Astrocyte of the spinal cord (primary cell): ENCODE measurements around the gene MSRB1.

Experiments used
- DNase-seq: peaks from one replicate; pipeline ENCODE4 v3.0.0; 2011; ENCODE audit warnings: low read depth, low spot score
- H3K4me3 ChIP-seq: 2 replicates; pipeline ENCODE4 v1.5.1; 2011; ENCODE audit warnings: low read depth, mild to moderate bottlenecking, low read length, moderate library complexity
- in situ Hi-C: cut with HindIII; loops from 2 replicates; pipeline ENCODE4 v1.10.0; 2017; ENCODE audit warnings: low sequenced_read_pairs
- TF ChIP-seq, protein P1 (sequence below): IDR thresholded peaks from 2 replicates; pipeline ENCODE4 v1.5.1; 2012; ENCODE audit warnings: low read depth, mild to moderate bottlenecking, low read length, inconsistent platforms

The MSRB1 gene

DNA sequence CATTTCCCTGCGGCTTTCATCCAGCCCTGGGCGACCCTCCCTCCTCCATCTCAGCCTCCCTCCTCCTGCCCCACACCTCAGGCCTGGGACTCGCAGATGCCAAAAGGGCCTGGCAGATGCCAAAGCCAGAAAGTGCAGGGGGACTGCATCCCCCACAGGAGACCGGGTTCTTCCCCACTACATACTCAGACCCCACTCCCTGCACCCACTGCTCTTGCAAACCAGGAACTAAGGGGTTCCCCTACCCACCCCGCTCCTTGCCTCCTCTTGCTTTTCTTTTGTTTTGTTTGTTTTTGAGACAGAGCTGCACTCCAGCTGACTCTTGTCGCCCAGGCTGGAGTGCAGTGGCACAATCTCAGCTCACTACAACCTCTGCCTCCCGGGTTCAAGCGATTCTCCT lies 28.0 kb downstream of the MSRB1 start:
- H3K4me3 ChIP-seq = no peak overlapping the region
- TF ChIP-seq, protein P1, sequence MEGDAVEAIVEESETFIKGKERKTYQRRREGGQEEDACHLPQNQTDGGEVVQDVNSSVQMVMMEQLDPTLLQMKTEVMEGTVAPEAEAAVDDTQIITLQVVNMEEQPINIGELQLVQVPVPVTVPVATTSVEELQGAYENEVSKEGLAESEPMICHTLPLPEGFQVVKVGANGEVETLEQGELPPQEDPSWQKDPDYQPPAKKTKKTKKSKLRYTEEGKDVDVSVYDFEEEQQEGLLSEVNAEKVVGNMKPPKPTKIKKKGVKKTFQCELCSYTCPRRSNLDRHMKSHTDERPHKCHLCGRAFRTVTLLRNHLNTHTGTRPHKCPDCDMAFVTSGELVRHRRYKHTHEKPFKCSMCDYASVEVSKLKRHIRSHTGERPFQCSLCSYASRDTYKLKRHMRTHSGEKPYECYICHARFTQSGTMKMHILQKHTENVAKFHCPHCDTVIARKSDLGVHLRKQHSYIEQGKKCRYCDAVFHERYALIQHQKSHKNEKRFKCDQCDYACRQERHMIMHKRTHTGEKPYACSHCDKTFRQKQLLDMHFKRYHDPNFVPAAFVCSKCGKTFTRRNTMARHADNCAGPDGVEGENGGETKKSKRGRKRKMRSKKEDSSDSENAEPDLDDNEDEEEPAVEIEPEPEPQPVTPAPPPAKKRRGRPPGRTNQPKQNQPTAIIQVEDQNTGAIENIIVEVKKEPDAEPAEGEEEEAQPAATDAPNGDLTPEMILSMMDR = no peak
- no peak for DNase-seq
- in situ Hi-C loops = no loop called here

DNA sequence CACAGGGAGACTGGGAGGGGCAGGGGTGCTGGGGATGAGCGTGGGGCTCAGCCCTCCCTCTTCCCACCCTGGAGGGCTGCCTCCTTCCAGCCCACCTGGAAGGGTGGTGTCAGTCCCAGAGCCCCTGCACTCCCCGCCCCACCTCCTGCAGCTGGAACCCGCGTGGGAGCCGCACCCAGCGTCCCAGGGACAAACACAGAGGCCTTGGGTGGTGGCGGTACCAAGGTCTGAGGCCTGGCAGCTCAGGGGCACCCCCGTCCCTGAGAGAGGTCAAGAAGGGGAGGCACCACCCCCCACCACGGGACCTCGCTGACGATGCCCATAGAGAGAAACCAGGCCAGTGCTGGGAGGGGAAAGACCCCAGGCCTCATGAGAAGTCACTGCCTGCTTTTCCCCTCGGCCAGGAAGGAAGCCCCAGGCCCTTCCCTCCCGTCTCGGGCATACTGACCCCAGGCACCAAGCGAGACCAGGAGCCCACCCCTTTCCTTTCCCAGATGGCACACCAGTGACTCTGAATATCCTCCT lies 28.9 kb downstream of the MSRB1 start:
- TF ChIP-seq, protein P1 = no peak
- H3K4me3 ChIP-seq = no peak overlapping the region
- in situ Hi-C loops = no loop called here
- no peak for DNase-seq

DNA sequence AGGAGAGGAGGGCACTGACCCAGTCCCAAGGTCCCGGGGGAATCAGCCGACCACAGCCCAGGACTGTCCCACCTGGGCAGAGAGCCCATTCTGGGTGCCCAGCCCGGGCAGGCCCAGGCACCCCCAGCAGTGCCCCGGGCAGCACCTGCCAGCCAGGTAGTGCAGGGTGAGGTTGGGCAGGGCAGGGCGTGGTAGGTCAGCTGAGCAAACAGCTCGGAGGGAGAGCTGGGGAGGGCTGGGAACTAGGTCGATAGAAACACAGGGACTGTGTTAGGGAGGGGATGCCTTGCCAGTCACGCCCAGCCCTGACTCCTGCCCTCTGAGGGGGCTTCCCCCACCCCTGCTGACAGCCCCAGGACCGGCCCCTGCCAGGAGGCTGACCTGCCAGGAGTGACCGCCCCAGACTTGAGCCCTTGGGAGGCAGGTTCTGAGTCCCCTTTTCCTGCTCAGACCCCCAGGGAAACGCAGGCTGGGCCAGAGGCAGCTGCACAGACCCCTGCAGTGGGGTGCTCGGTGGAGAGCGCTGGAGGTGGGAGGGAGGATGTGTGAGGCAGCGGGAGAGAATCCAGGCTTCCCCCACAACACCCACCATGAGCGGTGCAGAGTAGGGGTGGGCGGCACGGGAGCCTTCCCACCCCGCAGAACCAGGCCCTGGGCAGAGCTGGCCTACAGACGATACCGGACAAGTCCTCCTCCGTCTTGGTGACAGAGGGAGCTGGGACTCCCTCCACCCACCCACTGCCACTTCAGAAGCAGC lies 29.5 kb downstream of the MSRB1 start:
- no peak for DNase-seq
- in situ Hi-C loops = no loop called here
- no peak overlapping the region for H3K4me3 ChIP-seq
- TF ChIP-seq, protein P1 = no peak

DNA sequence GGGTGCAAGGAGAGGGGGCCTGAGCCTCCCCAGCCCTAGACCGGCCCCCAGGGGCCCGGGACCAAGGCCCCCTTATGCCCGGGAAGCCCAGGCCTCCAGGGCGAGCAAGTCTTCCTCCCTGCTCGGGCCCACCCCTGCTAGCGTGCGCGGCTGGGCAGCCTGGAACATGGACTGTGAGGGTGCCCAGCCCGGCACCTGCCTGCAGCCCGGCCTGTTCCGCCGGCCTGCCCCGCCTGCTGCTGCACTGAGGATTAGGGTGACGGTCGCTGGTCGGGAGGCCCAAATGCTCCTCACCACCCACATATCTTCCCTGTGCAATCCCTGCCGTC lies 30.8 kb downstream of the MSRB1 start:
- H3K4me3 ChIP-seq = no peak overlapping the region
- DNase-seq = no peak
- TF ChIP-seq, protein P1 = no peak
- in situ Hi-C loops = no loop called here

DNA sequence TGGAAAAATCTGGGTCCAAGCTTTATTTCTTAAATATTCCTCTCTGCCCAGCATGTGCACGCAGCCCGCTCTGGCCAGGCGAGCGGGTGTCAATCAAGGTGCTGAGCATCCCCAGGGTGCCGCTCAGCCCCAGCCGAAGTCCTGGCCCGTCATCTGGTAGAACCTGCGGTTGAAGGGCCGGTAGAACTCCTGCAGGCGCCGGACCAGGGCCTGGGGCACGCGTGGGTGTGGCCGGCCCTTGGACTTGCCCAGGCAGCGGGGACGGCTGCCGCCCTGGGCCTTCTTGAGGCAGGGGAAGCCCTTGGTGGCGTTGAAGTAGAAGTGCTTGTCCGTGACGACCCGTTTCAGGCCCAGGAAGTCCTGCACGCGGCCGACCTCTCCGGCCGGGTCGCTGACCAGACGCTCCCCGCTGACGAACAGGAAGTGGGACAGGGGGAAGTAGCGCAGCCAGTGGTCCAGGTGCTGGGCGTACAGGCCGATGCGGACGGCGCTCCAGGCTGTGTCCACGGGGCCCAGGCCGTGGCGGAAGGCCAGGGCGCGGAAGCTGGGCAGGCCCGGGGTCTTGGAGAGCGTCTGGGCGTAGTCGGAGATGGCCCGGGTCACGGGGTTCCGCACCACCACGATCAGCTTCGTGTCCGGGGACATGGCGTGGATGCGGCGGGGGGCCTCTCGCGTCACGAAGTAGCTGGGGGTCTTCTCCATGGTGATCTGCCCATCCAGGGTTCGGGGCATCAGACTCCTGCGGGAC lies 31.4 kb downstream of the MSRB1 start:
- no peak overlapping the region for H3K4me3 ChIP-seq
- DNase-seq = no peak
- in situ Hi-C loops = no loop called here
- TF ChIP-seq, protein P1 = no peak

DNA sequence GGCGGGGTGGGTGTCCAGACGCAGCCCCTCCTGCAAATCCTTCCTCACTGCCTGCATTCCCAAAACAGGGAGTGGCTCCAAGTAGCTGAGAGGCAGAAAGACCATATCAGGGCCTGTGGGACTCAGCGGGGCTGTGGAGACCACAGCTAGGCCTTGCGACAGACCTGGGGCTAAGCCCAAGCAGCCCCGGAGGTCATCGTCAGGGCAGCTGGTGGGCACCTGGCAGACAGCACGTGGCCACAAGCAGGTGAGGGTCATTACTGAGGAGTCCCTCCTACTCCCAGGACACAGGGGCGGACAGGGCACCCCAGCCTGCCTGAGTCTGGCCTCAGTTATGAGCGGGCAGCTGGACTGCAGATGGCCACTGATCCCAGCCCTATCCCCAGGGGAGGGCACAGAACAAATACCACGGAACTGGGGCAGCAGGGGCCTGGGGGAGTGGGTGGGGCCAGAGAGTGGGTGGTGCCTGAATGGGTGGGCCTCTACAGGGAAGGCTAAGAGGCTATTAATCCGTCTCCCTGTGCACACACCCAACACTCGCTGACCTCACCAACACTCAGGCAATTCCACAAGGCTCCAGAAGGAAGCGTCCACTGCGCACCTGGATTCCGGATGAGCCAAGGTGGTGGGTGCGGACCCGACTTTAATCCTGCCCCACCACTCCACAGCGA lies 33.3 kb downstream of the MSRB1 start:
- no peak overlapping the region for H3K4me3 ChIP-seq
- TF ChIP-seq, protein P1 = no peak
- in situ Hi-C loops = no loop called here
- no peak for DNase-seq
